SKM-1 treated with dmso at 0.1 percent for 144 hours (cell line): ENCODE measurements around the gene TMEM163.
"Not testable (repeated sequence)": the region's sequence is repeated elsewhere in the genome, so short reads cannot be mapped to it uniquely, and the experiment has no call there.

Experiments used
- DNase-seq: peaks from one replicate; lab custom pipeline; 2025; ENCODE audit not compliant: unreplicated experiment; lab: John Stamatoyannopoulos, UW

Gene TMEM163

DNA sequence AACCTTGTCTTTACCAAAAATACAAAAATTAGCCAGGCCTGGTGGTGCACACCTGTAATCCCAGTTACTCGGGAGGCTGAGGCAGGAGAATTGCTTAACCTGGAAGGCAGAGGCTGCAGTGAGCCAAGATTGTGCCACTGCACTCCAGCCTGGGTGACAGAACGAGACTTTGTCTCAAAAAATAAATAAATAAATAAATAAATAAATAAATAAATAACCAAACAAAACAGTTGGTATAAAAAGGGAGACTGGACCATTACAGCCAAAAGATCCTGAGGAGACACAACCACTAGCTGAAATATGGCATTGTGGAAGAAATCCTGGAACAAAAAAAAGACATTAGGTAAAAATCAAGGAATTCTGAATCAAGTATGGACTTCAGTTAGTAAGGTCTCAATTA, 4.9 kb upstream of the TMEM163 start:
- DNase-seq = not testable (repeated sequence)

DNA sequence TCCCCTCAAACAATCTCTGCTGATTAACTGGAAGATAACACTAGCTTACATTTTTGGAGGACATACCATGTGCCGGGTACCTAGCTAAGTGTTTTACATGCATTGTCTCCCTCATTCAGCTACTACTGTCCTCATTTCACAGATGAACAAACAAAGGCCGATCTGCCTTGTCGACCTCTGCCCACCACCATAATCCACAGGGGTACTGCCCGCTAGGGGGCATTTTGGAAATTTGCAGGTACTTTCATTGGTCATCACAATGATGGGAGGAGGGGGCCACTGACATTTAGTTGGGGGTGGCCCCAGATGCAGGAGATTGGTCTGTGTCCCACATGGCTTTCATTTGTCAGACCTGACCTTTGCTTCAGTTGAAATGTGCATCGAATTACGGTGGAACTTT, 3.9 kb upstream of the TMEM163 start:
- DNase-seq = no peak

DNA sequence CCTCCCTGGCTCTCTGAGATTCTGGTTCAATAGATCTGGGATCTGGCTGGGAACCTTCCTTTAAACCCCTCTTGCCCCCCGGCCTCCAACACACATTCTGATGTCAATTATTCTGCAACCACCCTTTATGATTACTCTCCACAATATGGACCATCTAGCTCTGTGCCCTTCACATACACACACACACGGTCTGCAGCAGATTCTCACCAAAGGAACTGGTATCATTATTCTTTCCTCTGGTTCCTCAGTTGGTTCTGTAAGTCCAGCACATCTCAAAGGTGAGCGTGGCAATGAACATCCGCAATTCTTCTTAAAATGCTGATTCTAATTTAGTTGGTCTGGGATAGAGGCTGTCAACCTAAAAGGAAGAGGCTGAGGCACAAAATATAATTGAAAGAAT, 2.8 kb upstream of the TMEM163 start:
- DNase-seq = no peak

DNA sequence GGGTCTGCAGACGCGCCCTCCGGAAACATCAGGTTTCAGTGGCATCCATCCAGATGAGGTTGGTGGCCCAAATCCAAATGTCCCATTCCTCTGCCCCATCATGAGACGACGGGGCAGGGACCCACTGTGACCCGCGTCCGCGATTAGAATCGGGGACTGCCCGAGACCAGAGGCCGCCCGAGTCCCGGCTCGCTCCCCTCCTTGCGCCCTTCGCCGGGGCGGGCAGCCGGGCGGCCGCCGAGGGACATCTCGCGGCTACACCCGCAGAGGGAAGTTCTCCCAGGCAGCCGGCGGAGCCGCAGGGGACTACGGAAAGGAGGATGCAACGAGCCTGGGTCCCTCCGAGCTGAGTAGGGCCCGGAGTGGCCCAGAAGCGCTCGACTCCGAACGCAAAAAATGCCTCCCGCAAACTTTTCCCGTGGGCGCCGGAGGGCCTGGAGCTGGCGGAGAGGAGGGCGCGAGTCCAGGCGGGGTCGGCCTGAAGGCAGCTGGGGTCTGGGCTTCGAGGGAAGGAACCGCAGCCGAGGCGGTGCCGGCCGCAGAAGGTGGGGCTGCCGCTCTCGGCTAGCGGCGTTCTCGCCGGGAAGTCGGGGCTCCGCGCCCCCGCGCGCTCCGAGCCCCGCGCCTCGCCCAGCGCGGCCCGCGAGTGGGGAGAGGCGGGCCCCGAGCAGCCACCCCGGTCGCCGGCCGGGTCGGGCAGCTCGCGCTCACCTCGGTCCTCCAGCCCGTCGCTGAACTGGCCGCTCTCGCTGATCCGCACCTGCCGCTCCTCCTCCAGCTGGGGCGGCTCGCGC, 580 bp downstream of the TMEM163 start:
- no peak for DNase-seq

DNA sequence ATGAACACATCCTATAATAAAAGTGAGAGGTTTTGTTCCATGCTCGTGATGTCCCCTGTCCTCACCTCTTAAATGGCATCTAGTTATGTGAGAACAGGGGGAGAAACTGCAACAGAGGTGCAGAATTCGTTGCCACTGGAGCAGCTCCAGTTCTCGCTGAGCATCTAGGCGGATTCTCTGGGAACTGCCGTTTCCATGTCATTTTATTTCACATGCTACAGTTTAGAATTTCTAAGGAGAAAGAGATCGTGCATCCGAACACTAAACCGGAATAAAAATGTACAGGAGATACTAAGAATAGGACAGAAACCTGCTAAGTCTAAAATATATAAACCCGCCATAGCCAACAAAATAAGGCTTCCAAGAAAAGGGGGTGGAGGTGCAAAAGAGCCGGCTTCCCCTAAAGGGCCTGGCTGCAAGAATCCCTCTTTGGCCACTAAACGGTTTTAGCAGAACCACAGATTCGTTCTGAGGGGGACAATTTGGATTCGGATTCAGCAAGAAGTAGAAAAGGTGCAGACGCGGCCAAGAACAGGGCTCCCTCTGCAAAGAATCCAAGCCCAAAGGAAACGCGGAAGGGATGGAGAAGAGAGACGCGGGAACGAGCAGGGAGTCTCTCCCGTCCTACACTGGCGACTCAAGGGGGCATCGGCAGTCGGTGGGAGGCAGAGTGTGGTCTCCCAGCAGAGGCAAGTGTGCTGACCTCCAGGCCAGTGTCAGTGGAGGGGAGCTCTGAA, 1.3 kb downstream of the TMEM163 start:
- no peak for DNase-seq

DNA sequence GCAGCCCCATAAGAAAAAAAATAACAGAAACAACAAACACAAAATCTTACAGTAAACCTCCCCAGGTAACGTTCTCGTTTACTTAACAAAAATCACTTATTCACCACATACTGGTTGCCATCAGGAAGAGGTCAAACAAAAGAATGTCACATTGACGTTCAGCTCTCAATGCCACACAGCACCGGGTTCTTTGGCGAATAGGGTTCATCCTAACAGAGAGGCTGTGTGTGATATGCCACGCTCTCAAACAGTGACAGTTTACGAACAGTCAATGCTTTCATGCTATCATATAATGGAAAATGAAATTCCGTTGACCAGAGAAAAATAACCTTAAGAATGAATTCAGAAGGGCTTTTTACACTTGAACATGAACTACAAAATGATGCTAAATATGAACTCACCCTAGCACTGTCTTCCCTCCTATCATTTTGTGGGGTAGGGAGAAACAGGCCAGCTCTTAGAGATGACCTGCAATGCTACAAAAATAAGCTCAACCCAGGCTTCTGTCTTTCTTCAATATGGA, 2.0 kb downstream of the TMEM163 start:
- DNase-seq = no peak

DNA sequence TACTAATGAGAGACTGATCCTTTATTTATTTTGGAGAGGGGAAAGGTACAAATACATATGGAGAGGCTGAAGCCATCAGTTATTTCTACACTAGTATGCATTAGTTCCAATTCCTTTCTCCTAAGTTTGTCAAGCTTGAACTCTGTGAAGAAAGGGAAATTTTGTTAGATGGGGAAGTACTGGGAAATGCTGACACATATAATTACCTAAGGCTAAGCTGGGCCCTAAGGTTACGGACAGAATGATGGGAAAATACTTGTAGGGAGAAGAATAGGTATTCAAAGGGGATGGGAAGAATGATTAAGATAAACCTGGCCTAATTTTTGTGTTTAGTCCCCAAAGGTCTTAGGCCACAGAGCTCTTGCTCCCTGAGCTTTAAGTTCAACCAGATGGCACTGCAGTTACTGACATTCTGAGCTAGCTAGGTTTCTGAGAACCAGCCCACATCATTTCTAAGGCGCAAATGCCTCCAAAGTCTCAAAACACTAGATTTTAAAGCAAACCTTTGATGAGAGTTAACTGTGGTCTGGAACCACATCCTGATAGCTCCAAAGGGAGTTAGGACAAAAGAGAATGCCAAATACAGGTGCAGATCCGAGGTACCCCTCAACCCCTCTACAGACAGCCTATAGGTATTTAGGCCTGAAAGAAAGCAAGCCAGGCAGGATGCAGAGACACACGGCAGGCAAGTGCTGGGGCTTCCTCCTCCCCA, 2.7 kb downstream of the TMEM163 start:
- DNase-seq = no peak

DNA sequence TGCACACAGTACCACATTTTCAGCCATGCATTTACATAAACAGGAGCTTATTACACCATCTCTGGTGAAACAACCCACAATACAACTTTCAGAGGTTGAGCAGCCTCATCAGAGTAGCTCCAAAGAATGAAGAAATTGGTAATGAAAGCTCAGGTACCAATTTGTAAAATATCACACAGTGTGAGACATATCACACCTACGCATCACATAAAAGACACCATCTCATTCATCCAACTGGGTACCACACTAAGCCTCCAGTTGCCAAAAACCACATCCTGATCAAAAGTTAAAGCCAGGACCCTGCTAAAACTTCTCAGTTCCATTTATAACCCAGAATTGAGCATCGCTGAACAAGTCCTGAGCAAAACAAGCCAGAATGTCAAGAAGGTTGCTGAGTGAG, 4.6 kb downstream of the TMEM163 start:
- no peak for DNase-seq

DNA sequence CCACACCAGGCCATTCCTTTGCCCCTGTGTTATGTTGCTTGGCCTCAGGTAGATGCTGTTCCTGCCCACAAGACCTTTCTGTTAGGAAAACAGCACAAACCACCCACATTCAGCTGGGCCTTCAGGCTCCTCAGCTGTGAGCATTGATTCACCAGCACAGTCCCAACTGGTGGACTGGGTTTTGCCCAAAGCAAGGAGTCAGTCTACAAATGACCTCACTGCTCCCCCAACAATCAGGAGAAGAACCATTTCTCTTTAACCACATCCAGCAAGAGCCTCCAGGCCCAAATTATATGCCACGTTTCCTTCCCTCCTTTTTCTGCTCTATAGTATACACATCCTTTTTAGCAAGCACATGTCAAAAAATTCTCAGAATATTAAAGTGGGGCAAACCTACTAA, 5.2 kb downstream of the TMEM163 start:
- DNase-seq = no peak

DNA sequence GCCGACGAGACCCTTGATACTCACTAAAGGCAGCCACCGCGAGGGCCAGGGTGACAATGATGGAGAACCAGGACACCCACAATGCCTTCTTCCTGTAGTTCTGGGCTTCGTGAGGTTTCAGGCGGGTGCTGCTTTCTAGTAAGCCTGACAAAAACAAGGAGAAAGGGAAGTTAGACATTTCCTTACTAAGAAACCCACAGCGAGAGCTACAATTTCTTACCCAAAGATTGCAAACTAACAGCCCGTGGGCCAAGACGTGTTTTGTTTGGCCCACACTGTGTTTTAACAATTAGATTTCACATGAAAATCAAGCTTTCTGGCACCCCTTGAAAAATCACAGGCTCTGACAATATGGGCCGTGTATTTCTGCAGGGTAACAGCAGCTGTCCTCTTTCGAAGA, 5.6 kb downstream of the TMEM163 start:
- no peak for DNase-seq

DNA sequence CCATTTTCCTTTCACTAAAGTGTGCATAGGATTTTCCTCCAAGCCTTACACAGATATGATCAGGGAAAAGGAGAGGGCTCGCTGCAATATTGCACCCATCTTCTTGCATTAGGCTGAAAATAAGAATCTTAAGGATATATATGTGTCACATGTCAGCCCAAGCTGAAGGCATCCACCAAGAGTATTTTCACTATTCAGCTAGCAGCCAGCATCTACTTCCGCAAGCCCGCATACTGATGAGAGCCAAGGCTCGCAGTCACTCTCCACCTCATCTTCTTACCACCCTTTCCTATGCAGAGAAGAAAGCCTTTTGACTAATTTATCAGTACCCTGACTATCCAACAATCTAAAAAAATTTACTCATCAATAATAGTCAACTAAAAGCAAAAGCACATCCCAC, 6.1 kb downstream of the TMEM163 start:
- no peak for DNase-seq

DNA sequence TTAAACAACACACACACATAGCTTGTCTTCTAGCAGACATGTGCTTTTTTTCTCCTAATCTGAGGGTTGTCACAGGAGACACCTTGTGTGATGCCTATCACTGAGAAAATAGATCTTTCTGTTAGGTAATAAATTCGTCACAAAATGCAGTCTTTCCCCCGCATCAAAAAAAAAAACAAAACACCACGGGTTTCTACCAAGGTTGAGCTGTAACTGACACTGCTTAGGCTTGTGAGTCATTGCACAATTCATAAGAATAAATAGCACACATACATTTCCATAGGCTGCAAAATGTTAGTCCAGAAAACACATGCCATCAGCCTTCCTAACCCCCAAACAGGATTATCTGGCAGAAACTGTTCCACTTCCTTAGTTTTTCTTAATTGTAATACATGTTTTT, 6.5 kb downstream of the TMEM163 start:
- DNase-seq = no peak

DNA sequence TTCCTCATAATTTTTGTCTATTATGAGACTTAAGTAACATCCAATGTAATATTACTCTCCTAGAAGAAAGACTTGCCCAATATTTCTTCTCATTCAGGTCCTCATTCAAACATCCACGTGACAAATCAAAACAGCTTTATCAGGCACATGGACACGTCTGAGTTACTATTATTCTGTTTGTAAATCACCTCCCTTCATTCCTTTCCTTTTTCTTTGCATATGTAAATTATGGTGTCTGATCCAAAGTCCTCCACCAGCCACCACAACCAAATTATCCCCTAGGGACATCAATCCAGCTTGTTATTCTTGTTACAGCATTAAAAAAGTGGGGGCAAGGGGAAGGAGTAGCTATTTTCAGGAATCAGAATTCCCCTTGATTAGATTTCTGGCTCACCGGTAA, 7.1 kb downstream of the TMEM163 start:
- no peak for DNase-seq

DNA sequence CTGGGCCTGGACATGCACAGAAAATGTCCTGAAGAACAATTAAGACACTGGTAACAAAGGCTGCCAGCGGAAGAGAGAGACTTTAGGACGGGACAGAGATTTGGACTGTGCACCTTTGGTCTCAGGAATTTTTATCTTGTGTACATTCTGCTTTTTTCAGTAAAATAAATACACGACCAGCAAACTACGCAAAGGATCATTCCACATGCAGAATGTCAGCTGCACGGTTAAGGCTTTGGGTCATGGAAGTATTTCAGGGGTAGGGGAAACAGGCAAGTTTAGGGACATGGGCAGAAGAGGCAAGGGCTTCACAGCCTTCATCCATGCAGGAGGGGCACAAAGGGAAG, 11.5 kb downstream of the TMEM163 start:
- DNase-seq = no peak

DNA sequence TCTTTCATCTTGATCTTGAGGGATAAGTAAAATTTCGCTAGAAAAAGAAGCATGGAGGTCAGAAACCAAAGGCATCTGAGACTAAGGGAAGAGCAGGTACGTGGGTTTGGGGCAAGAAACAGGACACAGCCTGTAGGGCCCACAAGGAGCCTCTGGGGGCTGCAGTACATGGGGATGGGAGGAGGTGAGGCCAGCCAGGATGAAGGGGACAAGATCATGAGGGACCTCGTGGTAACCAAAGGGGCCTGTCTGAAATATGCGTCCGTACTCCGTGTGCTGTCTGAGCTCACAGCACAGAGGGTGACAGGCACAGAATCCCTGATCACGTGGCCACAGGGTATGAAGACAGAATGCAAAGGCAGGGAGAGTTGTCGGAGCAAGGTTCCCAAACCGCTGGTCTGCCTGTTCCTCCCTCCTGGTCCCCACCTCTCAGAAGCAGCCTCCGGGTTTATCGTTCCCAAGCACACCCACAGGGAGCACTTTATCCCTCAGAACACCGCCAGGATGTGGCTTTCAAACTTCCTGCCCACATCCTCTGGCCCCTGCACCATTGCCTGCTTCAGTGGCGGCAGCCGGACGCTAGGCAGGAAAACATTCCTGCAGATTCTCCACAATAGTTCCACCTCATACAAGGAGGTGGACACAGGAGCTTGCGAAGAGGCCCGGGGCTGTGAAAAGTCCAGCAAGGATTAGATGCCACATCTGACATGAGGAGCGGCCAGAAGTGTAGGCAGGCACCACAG, 12.0 kb downstream of the TMEM163 start:
- no peak for DNase-seq

DNA sequence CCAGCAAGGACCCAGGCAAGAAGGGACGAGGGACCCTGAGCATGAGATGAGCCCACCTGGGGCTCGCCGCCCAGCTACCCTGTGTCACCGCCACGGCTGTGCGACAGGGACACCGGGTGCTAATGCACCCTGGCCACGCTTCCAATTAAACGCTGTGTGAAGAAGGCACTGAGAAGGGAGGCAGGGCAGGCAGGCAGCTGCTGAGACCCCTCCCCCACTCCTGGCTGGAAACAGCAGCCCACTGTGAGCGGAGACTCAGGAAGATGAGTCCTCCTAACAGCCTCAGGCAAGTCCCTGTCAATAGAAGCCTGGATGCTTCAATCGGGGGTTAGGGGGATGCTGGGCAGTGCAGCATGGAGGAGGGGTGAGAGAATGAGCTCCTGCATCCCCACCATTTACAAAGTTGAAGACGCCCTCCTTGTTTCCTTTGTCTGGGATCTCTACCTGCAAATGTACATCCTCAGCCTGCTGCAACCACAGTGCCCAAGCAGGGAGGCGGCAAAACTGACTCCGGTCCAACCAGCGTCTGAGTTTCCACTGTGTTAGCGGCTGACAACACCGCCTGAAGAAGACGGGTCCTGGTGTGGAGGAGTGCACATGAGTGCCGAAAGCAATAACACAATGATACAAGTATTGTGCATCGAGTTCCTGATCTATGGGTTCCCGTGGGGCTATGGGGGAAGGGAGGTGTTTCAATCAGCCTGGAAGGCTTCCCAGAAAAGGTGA, 12.8 kb downstream of the TMEM163 start:
- DNase-seq = no peak

DNA sequence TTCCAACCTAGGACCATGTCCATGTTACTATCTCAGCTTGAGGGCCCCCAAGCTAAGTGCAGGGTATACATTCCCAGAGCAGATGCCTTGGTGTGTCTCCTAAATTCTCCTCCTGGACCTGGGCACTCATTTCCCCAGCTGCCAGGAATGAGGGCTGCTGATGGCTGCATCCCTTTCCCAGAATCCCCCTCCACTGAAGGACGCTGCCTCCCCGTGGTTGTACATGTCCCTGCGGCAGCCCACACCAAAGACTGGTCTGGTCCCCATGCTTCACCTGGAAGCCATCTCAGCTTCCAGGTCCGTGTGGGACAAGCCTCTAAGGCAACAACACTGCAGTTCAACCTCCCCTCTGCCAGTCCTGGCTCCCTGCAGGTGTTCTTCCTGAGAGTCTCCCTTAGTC, 14.6 kb downstream of the TMEM163 start:
- DNase-seq = no peak

DNA sequence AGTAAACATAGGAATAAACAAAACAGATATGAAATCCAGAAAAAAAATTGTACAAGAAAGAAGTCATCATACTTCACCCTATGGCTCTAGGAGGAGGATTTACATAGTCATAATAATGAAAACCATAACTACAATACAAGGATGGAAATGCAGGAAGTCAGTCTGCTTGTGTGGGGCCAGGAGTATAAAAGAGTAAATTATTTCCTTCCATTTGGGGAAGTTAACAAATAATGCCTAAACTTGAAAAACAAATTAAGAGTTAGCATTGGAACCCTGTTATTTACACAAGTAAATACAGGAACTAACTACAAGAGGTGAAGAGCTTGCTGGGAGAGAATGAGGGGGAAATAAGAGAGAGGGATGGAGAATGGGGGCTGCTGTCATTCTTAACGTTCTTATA, 15.4 kb downstream of the TMEM163 start:
- DNase-seq = no peak

DNA sequence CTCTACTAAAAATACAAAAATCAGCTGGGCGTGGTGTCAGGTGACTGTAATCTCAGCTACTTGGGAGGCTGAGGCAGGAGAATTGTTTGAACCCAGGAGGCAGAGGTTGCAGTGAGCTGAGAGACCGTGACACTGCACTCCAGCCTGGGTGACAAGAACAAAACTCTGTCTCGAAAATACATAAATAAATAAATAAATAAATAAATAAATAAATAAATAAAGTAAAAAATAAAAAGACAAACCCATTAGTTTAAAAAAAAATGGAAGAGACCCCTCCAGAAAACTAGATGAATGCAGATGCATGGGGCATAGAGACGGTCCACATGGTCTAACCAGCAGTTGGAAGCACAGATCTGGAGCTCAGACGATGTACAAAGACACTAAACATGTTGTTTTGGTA, 18.1 kb downstream of the TMEM163 start:
- DNase-seq = no peak

DNA sequence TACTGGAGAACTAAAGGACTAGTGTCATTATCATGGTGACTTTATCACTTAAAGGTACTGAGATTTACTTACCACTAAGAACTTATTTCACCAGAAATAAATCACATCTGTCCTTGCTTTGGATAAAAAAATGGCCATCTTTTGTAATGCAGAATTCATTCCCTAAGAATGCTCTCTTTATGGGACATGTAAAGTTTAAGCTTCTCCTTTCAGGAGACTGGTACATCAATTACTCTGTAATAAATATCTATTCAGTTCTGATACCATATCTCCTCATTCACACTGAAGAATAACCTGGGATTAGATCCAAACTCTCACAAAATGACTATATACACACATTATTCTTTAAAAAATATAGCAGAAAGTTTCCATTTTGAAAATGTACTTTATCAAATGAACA, 24.4 kb downstream of the TMEM163 start:
- DNase-seq = no peak
